ENCODE results near the gene ZNF385A.

Gene ZNF385A

DNA sequence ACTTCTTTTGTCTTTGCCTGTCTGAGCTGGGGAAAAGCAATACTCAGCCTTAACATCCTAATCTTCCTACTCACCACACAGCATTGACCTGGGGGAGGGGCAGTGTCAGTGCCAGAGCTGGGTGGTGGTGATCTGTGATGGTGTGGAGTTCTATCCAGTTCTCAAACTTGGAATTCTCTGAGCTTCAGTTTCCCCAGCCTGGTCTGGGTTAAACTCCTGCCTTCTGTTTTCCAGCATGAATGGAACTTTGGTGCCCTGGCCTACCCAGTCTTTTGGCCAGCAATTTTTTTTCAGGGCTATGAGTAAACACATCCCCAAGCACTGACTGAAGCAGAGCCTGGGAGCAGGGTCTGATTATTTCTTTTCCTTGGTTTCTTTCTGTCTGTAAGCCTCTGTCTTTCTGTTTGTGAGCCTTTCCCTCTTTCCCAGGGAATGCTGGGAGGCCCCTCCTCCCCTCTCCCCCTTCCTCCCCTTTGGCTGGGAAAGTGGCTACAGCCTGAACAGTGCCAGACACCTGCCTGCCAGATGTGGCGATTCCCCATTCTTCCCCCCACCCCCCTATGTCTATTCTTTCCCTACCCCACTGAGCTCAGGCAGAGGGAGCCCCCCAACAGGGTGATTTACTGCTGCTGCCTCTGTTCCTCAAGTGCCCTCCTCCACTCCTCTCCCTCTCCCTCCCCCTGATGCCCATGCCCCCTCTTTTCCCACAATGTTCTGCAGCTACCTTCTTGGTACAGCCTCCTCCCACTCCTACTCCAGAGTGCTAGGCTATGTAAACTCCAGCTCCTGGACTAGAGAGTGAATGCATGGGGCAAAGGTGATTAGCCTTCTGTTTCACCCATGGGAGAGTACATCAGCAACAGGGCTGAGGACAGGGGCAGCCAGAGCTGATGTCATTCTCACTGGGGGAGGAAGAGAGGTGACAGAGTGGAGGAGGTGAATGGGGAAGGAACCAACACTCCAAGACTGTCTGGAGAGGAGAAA lies 31.4 kb downstream of the ZNF385A start:
- peak; percentile 97 for DNase-seq

DNA sequence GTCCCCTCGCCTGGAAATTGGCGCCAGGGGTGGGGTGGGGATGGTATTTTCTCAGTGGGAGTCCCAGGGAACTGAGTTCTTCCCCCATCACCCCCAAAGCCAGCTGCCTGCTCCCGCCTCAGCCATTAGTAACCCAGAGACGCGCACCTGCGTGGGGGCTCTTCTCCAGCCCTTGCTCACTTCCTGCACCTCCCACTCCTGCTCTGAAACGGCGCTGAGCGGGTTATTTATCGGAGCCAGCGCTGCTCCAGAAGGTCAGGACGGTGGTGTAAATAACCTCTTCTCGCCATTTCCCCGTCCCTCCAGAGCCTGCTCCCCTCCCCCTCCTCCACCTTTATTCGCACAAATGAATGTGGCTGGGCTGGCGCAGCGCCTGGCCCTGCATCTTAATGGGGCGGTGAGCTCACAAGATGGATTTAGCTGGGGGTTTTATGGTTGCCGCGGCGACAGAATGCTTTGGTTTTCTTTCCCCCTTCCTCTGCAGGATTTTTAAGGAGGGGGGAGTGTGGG lies 32.5 kb downstream of the ZNF385A start:
- peak; percentile 99 for DNase-seq

DNA sequence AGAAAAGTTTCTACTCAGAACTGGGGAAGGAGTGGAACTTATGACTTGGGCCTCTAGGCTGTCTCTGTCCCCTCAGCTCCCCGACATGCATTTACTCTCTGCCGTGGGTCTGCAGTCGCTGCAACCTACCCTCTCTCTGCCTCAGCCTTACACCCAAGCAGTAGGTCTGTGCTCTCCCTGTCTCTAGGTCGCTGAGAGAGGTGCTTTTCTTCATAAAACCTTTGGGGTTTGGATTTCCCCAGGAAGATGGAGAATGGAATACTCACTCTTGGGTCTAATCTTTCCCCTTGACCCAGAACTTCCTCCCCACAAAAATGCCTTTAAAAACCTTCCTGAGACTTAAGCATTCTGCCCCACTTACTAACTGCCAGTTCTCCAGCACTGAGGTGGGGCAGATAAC lies 33.2 kb downstream of the ZNF385A start:
- DNase-seq: peak; percentile 67

DNA sequence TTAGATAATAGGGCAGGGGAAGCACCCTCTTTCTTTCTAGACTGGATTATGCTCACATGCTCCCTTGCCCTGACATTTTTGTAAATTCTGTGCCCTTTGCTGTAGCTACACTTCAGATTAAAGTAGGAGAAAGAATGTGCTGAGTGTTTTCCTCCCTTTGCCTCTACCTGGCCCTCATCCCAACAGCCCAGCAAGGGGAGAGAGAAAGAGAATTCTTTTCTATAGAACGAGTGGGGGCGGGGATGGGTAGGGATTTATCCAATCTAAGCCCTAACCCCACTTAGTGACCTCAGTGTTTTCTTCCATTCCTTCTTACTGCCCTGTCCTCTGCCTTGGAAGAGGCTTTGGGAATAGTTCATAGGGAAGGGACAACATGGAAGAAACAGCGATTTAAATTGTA lies 33.8 kb downstream of the ZNF385A start:
- no peak for DNase-seq

DNA sequence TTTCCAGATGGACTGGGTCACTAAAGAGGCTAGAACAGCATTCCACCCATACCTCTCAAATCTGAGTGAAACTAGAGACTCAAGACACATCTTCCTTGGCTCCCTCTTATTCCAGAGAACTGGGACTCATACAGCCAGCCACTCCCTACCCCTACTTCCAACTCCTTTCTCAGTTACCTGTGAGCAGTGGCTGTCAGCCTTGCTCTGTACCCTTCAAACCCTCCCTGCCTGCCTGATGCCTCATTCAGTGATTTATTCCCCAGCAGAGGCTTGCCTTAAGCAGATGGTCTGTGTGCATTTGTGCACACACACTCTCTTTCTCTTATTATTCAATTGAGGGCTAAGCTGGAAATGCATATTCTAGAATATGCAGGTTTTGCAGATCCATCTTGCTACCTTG lies 34.9 kb downstream of the ZNF385A start:
- DNase-seq: peak; percentile 49

DNA sequence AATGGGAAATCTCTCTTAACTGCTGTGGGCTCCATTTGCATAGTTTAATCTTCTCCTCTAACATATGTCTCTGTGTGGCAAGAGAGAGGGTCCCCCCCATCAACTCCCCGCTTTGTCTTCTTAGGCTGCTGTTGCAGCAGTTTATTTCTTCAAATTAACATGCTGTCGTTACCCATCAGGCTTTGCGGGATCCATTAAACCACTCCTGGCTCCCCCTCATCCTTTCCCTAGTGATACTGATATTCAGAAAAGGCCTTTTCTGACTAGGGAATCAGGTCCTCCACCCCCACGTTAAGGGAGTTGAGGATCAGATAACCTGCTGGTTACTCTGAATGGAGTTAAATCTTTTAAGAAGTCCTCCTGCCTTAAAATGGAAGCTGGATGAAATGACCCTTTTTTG lies 35.5 kb downstream of the ZNF385A start:
- DNase-seq: no peak

DNA sequence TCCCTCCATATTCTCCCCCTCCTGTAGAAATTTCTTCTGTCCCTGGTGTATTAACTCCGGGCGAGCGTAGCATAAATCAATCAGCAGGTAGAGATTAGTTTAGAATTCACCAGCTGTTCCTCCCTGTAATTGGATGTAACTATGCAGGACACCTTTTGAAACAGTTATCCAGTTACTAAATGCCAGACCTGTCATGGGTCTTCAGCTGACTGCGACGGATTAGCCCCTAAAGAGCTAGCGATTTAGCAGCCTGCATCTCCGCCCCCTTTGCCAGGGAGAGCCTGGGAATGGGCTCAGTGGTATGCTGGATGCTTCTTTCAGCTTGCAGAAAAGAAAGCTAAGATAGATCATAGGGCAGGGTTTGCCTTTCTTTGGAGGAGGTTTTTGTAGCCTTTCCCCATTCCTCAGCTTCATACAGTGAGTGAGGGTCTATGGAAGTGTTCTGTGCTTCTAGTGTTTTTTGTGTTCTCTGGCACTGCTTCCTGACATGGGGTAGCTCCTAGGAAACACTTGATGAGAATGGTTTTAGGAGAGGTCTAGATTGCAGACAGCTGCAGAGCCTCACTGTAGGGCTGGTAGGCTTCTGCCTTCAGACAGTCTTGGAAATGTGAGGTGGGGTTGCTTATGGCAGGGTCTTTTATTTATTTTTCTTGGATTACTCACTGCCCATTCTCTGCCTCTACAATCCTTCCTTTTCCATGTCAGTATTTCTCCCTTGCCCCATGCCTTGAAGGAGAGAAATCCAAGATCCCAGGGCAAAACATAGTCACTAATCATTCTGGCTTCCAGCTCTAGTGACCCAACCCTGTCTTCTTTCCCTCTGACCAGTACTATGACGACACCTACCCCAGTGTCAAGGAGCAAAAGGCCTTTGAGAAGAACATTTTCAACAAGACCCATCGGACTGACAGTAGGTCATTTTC lies 42.9 kb downstream of the ZNF385A start:
- peak; percentile 93 for DNase-seq

DNA sequence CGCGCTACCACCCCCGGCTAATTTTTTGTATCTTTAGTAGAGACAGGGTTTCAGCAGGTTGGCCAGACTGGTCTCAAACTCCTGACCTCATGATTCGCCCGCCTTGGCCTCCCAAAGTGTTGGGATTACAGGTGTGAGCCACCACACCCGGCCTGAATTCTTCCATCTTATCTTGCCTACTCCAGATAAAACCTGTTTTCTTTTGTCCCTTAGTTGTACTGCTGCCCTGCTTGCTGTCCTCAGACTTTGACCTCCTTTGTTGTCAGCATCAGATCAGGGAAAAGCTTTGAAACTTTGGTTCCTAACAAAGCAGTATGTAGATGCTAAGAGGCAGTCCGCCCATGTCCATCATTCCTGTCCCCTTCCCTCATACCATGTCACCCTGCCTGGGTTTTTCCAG lies 43.7 kb downstream of the ZNF385A start:
- no peak for DNase-seq

DNA sequence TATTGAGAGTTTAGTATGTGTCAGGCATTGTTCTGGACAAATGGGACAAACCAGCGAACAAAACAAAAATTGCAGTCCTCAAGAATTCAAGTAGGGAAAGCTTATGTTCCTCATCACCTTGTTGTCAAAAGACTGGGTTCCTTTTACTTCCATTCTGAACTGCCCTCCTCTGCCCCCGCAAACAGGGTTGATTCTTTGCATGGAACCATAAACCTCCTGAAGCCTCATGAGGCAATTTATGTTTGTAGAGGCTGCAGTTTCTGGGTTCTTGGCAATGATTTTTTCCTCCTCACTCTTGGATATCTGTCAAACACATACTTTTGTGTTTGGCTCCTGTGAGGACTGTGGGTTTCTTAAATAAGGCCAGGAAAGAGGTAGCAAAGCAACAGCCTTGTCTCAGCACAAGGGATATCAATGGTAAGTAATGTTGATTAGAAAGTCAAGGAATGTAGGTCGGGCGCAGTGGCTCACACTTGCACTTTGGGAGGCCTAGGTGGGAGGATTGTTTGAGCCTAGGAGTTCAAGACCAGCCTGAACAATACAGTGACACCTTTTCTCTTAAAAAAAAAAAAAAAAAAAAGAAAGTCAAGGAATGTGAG lies 45.7 kb downstream of the ZNF385A start:
- DNase-seq: no peak

DNA sequence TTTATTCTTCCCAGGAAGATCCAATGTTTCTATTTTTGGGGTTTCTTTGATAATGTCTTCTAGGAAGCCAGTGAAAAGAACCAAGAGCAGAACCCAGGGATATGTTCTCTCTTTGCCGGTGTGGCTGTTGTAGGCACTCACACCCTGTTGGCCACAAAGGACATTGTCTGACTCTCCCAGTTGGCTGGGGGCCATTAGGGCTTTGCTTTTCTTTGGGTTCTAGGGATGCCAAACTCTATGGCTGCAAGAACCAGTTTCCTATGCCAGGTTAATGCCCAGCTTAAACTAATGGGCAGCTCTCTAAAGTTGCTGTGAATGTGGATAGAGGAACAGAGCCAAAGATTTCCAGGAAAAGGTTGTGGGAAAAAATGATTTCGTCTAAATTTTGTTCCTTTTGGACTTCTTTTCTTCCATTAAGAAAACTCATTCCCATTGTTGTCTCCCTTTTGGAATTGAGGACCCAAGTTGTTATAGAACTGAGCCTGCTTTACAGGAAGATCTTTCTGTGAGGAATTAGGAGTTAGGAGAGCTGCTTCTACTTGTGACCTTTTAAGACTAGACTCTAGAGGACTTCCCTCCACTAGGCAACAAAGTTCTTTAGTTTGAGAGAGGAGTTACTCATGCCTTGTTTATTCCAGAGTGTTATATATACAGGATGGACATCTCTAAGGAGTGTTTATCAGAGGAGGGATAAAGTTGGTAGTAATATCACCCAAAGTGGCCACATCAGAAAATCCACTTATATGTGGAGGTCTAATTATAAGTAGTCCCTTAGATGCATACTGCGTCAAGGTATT lies 46.5 kb downstream of the ZNF385A start:
- no peak for DNase-seq

DNA sequence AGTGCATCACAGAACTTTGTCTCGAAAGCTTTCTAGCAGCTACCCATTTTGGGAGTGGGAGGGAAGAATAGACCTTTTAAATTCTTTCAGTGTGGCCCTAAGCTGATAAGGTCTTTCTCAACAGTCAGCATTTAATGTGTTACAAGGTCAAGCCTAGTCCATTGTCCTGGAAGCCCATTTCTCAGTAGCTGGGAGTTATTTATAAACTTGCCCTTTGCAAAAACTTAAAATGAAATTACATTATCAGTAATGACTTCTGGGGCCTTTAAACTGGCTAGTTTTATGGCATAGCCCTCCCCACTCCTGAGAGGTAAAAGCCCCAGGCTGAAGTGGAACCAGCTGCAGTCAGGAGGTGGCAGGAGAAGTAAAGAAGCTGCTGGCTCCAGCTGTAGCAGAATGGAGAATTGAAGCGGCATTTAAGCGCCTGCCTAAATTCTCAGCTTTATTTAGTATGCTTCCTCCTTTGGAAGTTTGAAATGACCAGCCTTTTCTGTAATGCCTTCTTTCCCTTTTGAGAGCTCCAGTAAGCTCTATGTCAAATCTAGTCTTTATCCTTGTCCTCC lies 47.2 kb downstream of the ZNF385A start:
- peak; percentile 75 for DNase-seq

DNA sequence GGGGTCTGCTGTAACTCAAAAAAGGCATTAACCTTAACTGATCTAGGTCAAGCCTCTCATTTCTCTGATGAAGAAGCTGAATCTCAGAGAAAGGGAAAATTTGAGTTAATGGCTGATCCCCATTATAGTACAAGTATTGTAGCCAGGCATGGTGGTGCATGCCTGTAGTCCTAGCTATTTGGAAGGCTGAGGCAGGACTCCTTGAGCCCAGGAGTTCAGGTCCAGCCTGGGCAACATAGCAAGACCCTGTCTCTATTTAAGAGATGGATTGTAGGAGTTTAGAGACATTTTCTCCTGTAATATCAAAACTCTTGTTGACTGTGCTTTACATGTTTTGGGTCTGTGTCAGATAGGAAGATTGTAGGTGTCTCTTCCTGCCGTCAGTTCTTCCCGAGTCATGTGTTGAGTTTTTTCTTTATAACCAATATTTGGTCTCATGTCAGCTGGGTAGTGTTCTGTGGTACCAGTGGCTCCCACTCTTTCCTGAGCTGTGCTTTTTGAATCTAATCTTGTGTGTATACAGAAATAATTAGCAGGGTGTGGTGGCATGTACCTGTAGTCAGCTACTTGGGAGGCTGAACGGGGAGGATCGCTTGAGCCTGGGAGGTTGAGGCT lies 51.0 kb downstream of the ZNF385A start:
- DNase-seq: no peak

DNA sequence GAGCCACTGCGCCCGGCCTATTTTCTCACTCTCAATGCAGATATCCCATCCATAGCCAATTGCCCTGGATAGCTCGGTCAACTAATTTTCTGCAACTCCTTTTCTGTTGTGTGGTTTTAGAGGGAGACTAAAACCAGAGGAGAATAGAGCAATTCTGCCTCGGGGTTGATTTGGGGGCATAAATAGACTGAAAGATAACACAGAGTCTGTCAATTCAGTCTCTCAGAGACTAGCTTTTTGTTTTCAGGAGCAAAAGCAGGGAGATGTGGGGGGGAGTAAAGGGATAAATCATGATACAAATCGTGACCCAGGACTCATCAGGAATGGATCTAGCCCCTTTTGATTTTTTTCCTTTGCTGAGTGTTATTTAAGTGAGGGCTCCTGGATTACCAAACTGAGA lies 53.1 kb downstream of the ZNF385A start:
- no peak for DNase-seq

DNA sequence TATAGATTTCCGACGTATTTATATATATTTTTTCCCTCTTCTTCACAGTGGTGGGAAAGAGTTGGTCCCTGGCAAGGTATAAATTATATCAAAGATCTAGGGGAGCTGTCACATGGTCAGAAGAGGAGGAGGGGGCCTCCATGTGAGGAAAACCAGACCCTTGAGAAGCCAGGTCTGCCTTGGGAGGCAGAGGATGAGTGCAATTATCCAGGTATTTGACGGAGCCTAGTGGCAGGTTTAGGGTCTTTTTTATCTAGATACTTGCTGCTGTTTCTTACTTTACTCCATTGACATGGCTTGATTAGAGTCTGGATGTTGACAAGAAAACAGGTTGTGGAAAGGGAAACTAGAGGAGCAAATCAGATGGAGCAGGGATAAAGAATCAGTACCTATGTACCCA lies 54.1 kb downstream of the ZNF385A start:
- no peak for DNase-seq

DNA sequence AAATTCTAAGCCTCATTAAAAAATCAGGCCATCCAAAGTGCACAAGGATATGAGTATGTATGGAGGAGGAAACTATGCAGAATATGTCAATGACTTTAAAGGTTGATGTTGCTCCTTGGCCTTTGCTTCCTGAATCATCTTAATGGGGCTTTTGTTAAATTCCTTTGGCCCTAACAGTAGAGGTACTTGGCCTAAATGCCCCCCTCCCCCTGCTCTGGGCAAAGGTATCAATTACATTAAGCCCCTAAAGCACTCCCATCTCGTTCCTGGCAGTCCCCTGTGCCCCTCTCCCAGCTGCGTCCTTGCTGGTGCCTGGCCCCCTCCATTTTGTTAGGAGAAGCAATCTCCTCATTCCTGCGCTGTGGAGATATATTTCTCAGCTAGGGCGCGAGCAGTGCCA lies 54.8 kb downstream of the ZNF385A start:
- no peak for DNase-seq

DNA sequence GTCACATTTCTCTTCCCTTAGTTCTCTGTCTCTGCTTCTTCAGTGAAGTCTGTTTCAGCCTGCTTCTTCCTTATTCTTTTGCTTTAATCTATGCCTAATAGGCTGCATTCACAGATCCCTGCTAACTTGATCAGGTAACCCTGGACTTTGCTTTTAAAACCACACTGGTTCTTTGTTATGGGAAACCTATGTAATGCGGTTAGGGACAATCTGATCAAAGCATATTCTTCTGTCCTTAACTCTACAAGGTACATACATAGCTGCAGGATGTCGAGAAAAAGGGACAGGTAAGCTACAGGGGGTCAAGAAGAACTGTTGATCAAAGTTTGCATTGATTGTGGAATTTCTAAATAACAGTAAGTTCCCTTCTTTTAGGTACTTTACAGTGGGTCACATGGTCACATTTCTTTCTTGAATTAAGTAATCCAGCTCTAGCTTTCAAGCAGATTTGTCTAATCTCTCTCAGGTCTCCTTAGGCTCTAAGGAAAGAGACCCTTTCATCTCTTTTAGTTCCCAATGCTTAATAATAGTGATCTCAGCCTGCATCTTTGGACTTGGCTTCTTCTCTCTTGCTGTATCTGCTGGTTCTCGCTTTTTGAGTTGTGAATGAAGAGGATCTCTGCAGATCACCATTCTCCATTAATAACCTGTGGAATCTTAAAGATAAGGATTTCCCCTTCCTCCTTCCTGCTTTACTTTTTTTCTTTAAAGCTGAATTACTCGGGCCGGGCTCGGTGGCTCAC lies 55.8 kb downstream of the ZNF385A start:
- DNase-seq: no peak

DNA sequence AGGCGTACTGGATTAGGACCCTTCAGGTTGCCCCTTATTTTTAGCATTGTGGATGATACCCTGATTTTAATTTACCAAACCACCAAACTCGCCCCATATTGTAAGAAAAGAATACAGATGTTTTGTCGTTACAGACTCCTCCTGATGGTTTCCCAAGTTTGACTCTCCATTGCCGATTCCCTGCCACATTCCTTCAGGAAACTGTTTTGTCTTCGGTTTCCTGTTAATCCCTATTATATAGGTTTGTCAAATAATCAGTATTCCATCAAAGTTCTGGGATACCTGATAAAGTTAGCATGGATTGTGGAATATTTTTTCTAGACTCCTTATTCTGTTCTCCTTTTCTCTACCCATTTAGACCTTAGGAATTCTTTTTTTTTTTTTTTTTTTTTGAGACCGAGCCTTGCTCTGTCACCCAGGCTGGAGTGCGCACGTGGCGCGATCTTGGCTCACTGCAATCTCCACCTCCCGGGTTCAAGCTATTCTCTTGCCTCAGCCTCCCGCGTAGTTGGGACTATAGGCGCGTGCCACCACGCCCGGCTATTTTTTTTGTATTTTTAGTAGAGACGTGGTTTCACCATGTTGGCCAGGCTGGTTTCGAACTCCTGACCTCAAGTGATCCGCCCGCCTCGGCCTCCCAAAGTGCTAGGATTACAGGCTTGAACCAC lies 59.0 kb downstream of the ZNF385A start:
- DNase-seq: peak; percentile 50

DNA sequence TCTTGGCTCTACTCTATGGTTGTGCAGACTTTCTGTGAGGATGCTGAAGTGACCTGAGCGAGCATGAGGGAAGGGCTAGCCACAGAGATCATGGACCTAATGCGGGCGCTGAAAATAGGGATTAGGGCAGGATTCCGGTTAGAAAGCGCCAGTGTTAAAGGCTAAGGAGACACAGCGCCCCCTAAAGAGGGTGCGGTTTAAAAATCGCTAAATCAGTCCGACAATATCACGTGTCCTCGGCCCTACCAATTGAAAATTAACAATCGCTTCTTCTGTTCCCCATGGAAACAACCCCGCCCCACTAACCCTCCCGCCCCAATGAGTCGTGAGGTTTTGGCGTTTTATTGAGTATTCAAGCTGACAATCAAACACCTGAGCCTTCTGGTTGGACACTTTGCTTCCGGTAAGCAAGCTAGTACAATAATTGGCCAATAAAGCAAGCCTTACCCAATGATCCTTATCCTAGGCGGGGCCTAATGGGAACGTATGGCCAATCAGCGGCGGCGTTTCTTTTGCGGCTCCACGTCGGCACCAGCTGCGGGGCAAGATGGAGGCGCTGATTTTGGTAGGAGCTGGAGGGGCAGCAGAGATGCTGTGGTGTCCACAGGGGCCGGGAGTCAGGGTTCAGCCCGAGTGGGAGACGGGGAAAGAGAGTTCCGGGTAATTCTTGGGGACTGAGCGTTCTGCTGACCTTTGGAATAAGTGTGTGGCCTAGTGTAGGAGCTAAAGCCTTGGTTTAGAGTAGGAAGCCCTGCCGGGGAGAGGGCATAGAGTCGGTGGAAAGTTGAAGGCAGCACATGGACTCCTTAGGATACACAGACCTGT lies 59.7 kb downstream of the ZNF385A start, which contains the start of gene COPZ1:
Gene COPZ1 (plus strand): TSS at position 515 of the 825 bp plus-strand sequence. CDS start 33 bp downstream, at position 548.
- DNase-seq: peak; percentile 100

DNA sequence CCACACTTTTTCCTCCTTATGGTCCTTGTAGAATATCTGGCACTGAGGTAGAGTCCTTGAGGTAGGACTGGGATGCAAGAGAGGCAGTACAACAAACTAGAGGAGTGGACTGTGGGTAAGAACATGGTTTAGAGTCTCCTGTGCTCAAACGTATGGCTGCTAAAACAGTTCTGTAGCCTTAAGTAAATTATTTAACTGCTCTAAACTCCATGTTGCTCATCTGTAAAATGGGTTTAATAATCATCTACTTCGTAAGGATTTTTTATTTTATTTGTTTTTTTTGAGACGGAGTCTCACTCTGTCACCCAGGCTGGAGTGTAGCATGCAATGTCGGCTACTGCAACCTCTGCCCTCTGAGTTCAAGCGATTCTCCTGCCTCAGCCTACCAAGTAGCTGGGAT lies 63.2 kb downstream of the ZNF385A start:
- no peak for DNase-seq

Data from NCI-H69 (cell line).